ENCODE results near the gene MRPL12.
A peak's percentile ranks its signal among the peaks of the same experiment; 100 is the strongest.
"Not testable (repeated sequence)": the region's sequence is repeated elsewhere in the genome, so short reads cannot be mapped to it uniquely, and the experiment has no call there.

MRPL12 gene

DNA sequence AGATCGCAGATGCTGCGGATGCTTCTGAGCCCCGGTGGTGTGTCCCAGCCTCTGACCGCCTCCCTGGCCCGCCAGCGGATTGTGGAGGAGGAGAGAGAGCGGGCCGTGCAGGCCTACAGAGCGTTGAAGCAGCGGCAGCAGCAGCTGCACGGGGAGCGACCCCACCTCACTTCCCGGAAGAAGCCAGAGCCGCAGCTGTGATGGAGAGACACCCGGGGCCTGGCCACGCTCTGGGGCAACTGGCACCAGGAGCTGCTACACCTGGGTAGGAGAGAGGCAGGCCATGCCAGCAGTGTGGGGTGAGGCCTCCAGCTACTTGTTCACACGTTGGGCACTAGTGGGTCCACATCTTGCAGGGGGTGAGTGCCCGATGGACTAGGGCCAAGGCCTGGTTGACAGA is 30.7 kb upstream of the MRPL12 start:
- no peaks in the 10 kb centered on the region for H3K27me3 Mint-ChIP-seq
- no peak overlapping the region for H3K27ac Mint-ChIP-seq
- H3K4me3 Mint-ChIP-seq, result no peak overlapping the region
- ATAC-seq (replicated peaks) (no peak), DNase-seq (no peak)
- H3K36me3 Mint-ChIP-seq (ENCODE audit: insufficient read depth), result peaks cover 44% of the 10 kb centered on the region
- H3K4me1 Mint-ChIP-seq (ENCODE audit: low read depth in 2 of 2), result peaks cover 12 to 16% of the 10 kb centered on the region in 2 donors
- H3K9me3 Mint-ChIP-seq, result no peaks in the 10 kb centered on the region

DNA sequence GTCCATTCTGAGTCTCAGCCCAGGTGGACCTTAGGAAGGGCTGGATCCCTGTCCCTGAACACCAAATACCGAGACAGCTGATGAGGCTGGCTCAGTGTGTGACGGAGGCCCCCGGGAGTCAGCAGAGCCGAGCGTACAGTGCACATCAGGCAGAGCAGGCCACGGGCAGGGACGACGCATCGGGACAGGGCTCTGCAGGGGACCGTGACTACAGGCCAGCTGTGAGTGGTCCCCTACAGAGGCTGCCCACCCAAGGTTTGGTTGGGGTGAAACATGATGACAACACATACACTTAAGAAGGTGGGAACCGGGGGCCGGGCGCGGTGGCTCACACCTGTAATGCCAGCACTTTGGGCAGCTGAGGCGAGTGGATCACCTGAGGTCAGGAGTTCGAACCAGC is 30.2 kb upstream of the MRPL12 start:
- no peak overlapping the region for H3K27ac Mint-ChIP-seq
- ATAC-seq (replicated peaks) (no peak), DNase-seq (no peak)
- H3K4me3 Mint-ChIP-seq, result no peak overlapping the region
- H3K4me1 Mint-ChIP-seq (ENCODE audit: low read depth in 2 of 2), result peaks cover 7 to 12% of the 10 kb centered on the region in 2 donors
- peaks cover 43% of the 10 kb centered on the region for H3K36me3 Mint-ChIP-seq (ENCODE audit: insufficient read depth)
- H3K27me3 Mint-ChIP-seq, result no peaks in the 10 kb centered on the region
- H3K9me3 Mint-ChIP-seq, result no peaks in the 10 kb centered on the region

DNA sequence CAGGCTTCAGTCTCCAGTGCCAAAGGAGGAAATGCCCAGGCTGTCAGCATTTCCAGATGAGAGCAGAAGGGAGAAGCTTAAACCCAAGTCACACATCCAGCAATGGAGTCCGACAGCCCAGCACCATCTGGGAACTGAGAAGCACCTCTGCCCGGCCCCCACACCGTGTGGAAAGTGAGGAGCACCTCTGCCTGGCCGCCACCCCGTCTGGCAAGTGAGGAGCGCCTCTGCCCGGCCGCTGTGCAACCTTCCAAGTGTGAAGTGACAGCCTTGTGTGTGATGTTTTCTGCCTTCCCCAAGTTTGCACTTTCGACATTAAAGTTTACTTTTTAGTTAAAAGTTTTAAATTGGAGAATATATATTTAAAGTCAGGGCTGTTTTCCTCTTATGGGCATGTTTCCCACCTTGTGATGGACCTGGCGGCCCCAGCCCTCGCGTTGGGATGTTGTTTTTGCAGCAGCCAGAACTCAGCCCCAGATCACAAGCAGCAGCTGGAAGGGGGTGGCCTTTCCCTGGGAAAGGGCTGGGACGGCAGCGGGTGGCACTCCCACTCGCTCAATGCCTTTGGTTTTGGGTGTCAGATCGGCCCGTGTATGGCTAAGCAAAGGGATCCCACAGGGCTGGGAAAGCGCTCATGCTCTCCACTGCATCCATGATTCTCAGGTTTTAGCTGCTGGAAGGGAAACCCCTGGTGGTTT is 29.5 kb upstream of the MRPL12 start:
- Mint-ChIP-seq H3K27me3 (no peaks in the 10 kb centered on the region), H3K27ac (no peak overlapping the region), H3K36me3 (ENCODE audit: insufficient read depth) (peaks cover 41% of the 10 kb centered on the region), H3K4me3 (no peak overlapping the region), H3K9me3 (no peaks in the 10 kb centered on the region), H3K4me1 (ENCODE audit: low read depth in 2 of 2) (peaks cover 6 to 7% of the 10 kb centered on the region in 2 donors)
- no peak for DNase-seq
- ATAC-seq (replicated peaks), result no peak

DNA sequence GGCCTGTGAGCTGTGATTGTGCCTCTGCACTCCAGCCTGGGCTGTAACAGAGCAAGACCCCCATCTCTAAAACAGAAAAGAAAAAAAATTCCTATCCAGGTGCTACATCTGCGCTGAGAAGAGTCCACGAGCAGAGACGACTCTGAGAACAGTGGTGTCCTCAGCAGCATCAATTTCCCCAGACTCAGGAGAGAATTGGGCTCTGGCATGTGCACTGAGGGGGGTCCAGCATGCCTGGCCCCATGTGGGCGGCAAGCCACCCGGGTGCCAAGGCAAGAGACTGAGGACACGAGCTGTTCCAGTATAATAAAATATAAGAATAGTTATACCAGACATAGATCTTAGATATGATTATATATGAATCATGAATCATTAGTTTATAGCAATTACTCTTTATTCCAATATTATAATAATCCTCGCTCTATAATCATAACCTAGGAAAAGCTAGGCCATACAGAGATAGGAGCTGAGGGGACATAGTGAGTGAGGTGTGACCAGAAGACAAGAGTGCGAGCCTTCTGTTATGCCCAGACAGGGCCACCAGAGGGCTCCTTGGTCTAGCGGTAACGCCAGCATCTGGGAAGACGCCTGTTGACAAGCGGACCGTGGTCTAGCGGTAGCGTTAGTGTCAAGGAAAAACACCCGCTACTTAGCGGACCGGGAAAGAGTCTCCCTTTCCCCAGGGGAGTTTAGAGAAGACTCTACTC is 27.5 kb upstream of the MRPL12 start:
- not testable (repeated sequence) for H3K27ac Mint-ChIP-seq; H3K4me3 Mint-ChIP-seq; H3K27me3 Mint-ChIP-seq; H3K4me1 Mint-ChIP-seq (ENCODE audit: low read depth in 2 of 2); ATAC-seq (replicated peaks); H3K9me3 Mint-ChIP-seq
- DNase-seq, result peak in 2 of 3 experiments; percentile 16 to 25
- peaks cover 36% of the 10 kb centered on the region for H3K36me3 Mint-ChIP-seq (ENCODE audit: insufficient read depth)

DNA sequence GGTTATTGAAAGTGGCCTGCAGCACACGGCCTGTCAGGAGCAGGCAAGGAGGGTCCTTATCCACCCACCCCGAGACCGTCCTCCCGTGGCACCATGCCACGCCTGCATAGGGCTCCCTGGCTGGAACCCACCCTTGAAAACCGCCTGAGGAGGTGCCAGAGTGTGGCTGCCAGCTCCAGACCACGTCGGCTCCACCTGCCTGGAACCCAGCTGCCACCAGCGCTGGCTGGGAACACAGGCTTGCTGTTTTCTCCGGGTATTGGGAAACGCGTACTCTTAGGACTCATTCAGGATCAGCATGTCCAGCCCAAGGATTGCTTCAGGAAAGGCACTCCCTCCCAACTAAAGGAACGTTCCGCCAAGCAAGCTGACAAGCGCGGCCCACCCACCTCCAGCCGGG is 26.3 kb upstream of the MRPL12 start:
- Mint-ChIP-seq H3K36me3 (ENCODE audit: insufficient read depth) (peaks cover 27% of the 10 kb centered on the region), H3K4me3 (no peak overlapping the region), H3K27me3 (no peaks in the 10 kb centered on the region), H3K27ac (no peak overlapping the region), H3K4me1 (ENCODE audit: low read depth in 2 of 2) (peaks cover 6 to 7% of the 10 kb centered on the region in 2 donors), H3K9me3 (no peaks in the 10 kb centered on the region)
- no peak for DNase-seq
- no peak for ATAC-seq (replicated peaks)

DNA sequence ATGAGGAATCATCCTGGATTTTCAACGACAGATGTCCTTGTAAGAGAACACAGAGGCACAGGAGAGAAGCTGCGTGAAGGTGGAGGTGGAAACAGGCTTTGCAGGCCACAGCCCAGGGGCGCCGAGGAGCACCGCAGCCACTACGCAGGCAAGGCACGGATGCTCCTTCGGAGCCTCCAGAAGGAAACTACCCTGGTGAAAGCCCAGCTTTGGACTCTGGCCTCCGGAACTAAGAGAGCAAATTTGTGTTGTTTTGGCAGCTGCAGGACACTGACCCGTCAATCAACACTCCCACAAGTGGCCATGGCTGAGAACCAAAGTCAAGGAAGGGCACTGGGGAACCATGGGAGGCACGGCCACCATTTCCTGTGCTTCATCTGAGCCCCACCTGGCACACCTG is 23.0 kb upstream of the MRPL12 start:
- Mint-ChIP-seq H3K36me3 (ENCODE audit: insufficient read depth) (peaks cover 15% of the 10 kb centered on the region), H3K4me1 (ENCODE audit: low read depth in 2 of 2) (peaks cover 22% of the 10 kb centered on the region in 2 donors), H3K4me3 (no peak overlapping the region), H3K27ac (peak overlapping the region in 1 of 2 donors; percentile 41), H3K9me3 (no peaks in the 10 kb centered on the region), H3K27me3 (no peaks in the 10 kb centered on the region)
- DNase-seq, result no peak
- no peak for ATAC-seq (replicated peaks)

DNA sequence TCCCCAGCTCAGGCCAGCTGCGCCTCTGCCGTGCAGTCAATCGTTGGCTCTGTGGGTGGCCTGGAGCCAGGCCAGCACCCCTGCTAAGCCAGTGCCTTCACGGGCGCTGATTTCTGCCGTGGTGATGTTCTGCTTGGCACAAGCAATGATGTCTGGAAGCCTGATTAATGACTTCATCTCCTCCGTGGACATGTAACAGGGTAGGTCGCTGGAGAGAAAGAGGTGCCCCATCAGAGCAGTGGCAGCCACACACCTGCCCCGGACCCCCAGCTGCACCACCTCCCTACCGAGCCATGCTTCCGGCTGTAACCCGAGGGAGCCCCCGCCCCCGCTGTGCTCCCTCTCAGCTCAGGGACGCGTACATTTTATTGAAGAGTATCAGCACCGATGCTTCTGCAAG is 21.5 kb upstream of the MRPL12 start:
- Mint-ChIP-seq H3K36me3 (ENCODE audit: insufficient read depth) (peaks cover 18% of the 10 kb centered on the region), H3K4me1 (ENCODE audit: low read depth in 2 of 2) (peaks cover 19 to 22% of the 10 kb centered on the region in 2 donors), H3K27me3 (no peaks in the 10 kb centered on the region), H3K9me3 (no peaks in the 10 kb centered on the region), H3K4me3 (no peak overlapping the region), H3K27ac (no peak overlapping the region)
- no peak for DNase-seq
- ATAC-seq (replicated peaks), result no peak

DNA sequence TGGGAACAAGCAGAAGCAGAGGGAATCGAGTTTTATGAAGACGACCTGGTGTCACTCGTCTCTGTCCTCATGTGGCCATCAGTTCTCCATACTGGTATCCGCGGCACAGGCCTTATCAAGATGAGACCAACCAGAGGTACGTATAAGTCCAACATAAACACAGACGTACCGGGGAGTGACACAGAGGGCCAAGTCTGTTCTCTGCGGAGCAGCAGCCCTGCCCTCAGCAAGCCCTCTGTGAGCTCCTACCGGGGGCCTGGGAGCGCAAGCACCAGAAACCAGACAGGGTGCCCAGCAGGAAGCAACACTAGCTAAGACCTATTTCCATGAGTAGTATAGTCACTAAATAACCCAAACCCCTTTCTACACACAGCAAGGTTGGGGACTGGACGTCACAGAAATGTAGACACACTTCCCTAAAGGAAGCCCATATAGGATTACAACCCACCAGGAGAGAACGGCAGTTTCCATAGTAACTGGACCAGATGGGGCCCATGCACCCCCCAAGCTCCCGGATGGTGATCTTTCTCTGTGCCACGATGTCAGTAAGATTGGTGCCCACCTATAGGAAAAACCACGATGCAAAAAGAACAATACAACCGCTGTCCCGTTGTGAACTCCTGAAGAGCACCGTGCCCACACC is 20.5 kb upstream of the MRPL12 start:
- Mint-ChIP-seq H3K36me3 (ENCODE audit: insufficient read depth) (peaks cover 17% of the 10 kb centered on the region), H3K27me3 (no peaks in the 10 kb centered on the region), H3K4me3 (peak overlapping the region; percentile 87 to 90), H3K27ac (peak overlapping the region in 1 of 2 donors; percentile 91), H3K9me3 (no peaks in the 10 kb centered on the region), H3K4me1 (ENCODE audit: low read depth in 2 of 2) (peaks cover 26 to 28% of the 10 kb centered on the region in 2 donors)
- DNase-seq (no peak), ATAC-seq (replicated peaks) (no peak)

DNA sequence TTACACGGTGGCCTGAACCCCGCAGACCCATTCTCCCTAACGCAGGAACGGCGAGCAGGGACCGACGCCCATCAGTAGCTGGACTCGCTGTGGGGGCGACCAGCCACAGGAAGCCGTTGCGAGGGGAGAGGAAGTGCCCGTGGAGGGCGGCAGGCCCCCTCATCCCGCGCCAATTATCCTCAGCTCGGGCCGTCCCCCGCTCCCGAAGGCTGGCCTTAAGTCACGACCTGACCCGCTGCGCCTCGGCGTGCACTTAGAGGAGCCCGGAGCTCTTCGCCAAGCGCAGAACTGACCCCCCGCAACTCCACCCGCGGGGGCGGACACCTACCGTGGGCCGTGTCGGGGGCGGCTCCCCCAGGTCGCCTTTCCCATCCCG is 20.0 kb upstream of the MRPL12 start:
- no peaks in the 10 kb centered on the region for H3K27me3 Mint-ChIP-seq
- H3K27ac Mint-ChIP-seq, result peak overlapping the region; percentile 87 to 91
- peaks cover 26 to 28% of the 10 kb centered on the region in 2 donors for H3K4me1 Mint-ChIP-seq (ENCODE audit: low read depth in 2 of 2)
- no peak for DNase-seq
- peak; percentile 11 for ATAC-seq (replicated peaks)
- H3K36me3 Mint-ChIP-seq (ENCODE audit: insufficient read depth), result peaks cover 17% of the 10 kb centered on the region
- peak overlapping the region; percentile 87 to 90 for H3K4me3 Mint-ChIP-seq
- no peaks in the 10 kb centered on the region for H3K9me3 Mint-ChIP-seq

DNA sequence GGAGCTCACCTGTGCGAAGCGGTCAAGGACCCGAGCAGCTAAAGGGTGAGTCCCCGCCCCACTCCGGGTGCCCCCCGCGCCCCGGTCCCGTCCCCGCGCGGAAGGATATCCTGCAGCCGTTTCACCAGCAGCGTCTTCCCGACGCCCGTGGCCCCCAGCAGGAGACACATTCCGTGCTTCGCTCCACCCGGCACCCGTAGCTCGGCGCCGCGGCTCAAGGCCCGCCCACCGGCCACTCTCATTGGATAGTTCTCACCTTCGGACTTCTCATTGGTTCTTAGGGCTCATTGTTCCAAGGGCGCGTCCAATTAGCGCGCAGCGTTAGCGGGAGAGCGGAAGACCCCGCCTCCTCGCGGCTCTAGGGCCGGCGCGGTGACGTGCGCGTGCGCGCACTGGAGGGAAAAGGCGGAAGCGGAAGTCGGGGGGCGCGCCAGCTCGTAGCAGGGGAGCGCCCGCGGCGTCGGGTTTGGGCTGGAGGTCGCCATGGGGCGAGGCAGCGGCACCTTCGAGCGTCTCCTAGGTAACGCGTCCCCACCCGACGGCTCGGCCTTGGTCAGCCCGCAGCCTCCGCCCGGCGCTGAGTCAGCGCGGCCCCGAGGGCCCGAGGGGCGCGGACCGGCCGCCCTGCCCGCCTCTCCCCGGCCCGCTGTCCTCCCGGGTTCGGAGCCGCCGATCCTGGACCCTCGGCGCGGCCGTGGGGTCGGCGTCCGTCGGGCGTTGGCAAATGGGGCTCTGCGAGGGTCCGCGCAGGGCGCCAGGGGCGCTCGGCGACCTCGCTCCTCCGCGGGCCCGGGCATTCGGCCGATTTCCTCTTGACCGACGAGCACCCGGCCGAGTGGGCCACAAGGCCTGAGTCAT is 19.4 kb upstream of the MRPL12 start, which contains the start of the genes ARL16 and HGS:
ARL16 (minus strand) TSS at position 214 of the 858 bp plus-strand sequence; CDS start at position 170, 44 bp downstream.
HGS (plus strand) TSS at position 428 of the 858 bp plus-strand sequence; CDS start at position 484, 56 bp downstream.
- Mint-ChIP-seq H3K27ac (peak within 1 kb of the TSS; percentile 87 to 91), H3K4me3 (peak within 1 kb of the TSS; percentile 87 to 90), H3K9me3 (no peaks in the 10 kb centered on the region), H3K4me1 (ENCODE audit: low read depth in 2 of 2) (peaks cover 29% of the 10 kb centered on the region in 2 donors), H3K36me3 (ENCODE audit: insufficient read depth) (peaks cover 22% of the 10 kb centered on the region), H3K27me3 (no peaks in the 10 kb centered on the region)
- peak; percentile 96 to 98 (median 97) for DNase-seq
- peak; percentile 97 for ATAC-seq (replicated peaks)

DNA sequence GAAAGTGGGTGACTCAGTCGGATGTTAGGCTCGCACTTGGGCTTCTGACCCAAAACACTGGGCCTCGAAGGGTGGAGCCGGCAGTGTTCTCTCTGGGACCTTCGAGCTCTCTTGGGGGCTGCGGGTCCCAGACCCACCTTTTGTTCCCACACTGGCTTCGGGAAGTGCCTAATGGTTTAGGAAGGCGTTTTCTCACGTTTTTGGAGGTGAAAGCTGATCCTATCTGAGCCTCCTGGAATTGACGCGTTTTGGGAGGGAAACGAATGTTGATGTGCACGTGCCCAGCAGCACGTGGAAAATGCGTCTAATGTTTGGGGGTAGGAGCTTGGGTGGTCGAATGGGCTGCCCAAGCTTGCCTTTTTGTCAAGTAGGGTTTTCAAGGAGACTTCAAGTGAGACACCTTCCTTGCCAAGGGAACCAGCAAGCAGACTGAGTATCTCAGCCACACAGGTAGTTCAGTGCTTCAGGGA is 18.7 kb upstream of the MRPL12 start:
- Mint-ChIP-seq H3K27me3 (no peaks in the 10 kb centered on the region), H3K4me1 (ENCODE audit: low read depth in 2 of 2) (peaks cover 35 to 36% of the 10 kb centered on the region in 2 donors), H3K36me3 (ENCODE audit: insufficient read depth) (peaks cover 26% of the 10 kb centered on the region), H3K4me3 (peak overlapping the region; percentile 87 to 90), H3K9me3 (no peaks in the 10 kb centered on the region), H3K27ac (peak overlapping the region; percentile 87 to 91)
- no peak for ATAC-seq (replicated peaks)
- DNase-seq, result no peak

DNA sequence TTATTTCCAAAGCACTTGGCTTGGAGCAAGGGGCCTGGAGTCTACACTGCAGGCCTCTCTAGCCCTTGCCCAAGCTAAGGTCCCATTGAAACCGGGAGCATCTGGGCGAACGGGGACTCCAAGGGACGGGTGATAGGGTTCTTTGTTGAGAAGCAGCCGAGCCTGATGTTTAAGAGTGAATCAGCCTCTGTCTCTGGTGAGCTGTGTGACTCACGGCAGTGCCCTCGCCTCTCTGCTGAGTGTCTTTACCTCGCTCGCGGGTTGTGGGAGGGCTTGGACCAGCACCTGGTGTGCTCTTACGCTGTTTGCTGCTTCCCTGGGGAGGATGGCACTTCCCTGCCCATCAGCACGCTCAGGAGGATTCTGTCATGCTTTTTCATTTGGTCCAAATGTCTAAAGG is 18.1 kb upstream of the MRPL12 start:
- DNase-seq (no peak), ATAC-seq (replicated peaks) (no peak)
- no peaks in the 10 kb centered on the region for H3K9me3 Mint-ChIP-seq
- H3K4me3 Mint-ChIP-seq, result peak overlapping the region; percentile 87 to 90
- H3K27ac Mint-ChIP-seq, result peak overlapping the region; percentile 87 to 91
- peaks cover 36 to 42% of the 10 kb centered on the region in 2 donors for H3K4me1 Mint-ChIP-seq (ENCODE audit: low read depth in 2 of 2)
- H3K27me3 Mint-ChIP-seq, result no peaks in the 10 kb centered on the region
- H3K36me3 Mint-ChIP-seq (ENCODE audit: insufficient read depth), result peaks cover 27% of the 10 kb centered on the region

DNA sequence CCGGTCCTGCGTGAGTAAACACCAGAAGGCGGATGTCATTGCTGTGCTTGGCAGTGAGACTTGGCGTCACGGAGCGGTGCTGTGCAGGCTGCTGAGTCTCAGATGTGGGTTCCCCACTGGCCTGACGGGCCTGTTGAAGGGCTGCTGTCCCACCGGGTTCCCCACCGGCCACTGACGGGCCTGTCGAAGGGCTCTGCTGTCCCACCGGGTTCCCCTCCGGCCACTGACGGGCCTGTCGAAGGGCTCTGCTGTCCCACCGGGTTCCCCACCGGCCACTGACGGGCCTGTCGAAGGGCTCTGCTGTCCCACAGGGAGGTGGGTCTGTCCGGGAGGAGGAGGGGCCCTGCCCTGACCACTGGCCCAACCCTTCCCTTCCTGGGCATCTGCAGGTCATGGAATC is 16.6 kb upstream of the MRPL12 start:
- no peaks in the 10 kb centered on the region for H3K9me3 Mint-ChIP-seq
- H3K27me3 Mint-ChIP-seq, result no peaks in the 10 kb centered on the region
- peaks cover 38% of the 10 kb centered on the region for H3K36me3 Mint-ChIP-seq (ENCODE audit: insufficient read depth)
- peaks cover 36 to 42% of the 10 kb centered on the region in 2 donors for H3K4me1 Mint-ChIP-seq (ENCODE audit: low read depth in 2 of 2)
- H3K27ac Mint-ChIP-seq, result no peak overlapping the region
- ATAC-seq (replicated peaks) (no peak), DNase-seq (no peak)
- H3K4me3 Mint-ChIP-seq, result no peak overlapping the region

All from effector memory CD8-positive, alpha-beta T cell (primary cell).